Measurements from ENCODE around the gene VPS25. TPM values are rescaled to one million over a fixed set of nuclear protein-coding genes. Genes with fewer than 3 reads are reported as not detected.

Gene VPS25
- total and polyA plus RNA-seq, 9 of the 15 experiments (the other 6 are each of a cell fraction or from before 2014, with no cell fraction given): 123 to 352 (median 180) TPM

- no peak for TF ChIP-seq TRIM25 (IDR thresholded peaks at IDR 0.05; ENCODE audit: borderline replicate concordance)
- no peak for TF ChIP-seq ZNF780A (CRISPR knock-in tag; IDR thresholded peaks at IDR 0.05)
- no peak for TF ChIP-seq RFX7 (CRISPR knock-in tag; IDR thresholded peaks at IDR 0.05)
- no peak for TF ChIP-seq ID3 (CRISPR knock-in tag; IDR thresholded peaks at IDR 0.05)
- no peak for TF ChIP-seq ID3 (tag; IDR thresholded peaks at IDR 0.05)
- TF ChIP-seq MCM3 (IDR thresholded peaks at IDR 0.05): no peak
- no peak for TF ChIP-seq CREB1 (IDR thresholded peaks at IDR 0.05)
- TF ChIP-seq CREB1 (CRISPR knock-in tag; IDR thresholded peaks at IDR 0.05): peak; percentile 34; the same call in 1 of the 2 replicates
- TF ChIP-seq SIN3A (IDR thresholded peaks at IDR 0.05; ENCODE audit: borderline replicate concordance in 2 of 2, control insufficient read depth in 1 of 2, low read depth in 2 of 2, low read length in 2 of 2): peak in 1 of 2 experiments; percentile 33; a peak in 1 of 4 replicates
- no peak for TF ChIP-seq ZSCAN29 (IDR thresholded peaks at IDR 0.05)
- TF ChIP-seq ATF2 (CRISPR knock-in tag; IDR thresholded peaks at IDR 0.05): no peak
- no peak for TF ChIP-seq ZNF609 (CRISPR knock-in tag; IDR thresholded peaks at IDR 0.05; ENCODE audit: borderline replicate concordance)
- TF ChIP-seq USF1 (CRISPR knock-in tag; IDR thresholded peaks at IDR 0.05): 0 out of 2 replicates have a peak, but pooled peaks have one; percentile 35
- no peak for TF ChIP-seq FOXJ3 (CRISPR knock-in tag; IDR thresholded peaks at IDR 0.05)
- no peak for TF ChIP-seq SRSF3 (IDR thresholded peaks at IDR 0.05; ENCODE audit: insufficient read depth, low read length)
- TF ChIP-seq BACH1 (tag; IDR thresholded peaks at IDR 0.05): no peak
- no peak for TF ChIP-seq ZEB2 (IDR thresholded peaks at IDR 0.05)
- TF ChIP-seq ATF7 (IDR thresholded peaks at IDR 0.05): peak; percentile 38; the same call in 1 of the 2 replicates
- TF ChIP-seq ZSCAN32 (CRISPR knock-in tag; IDR thresholded peaks at IDR 0.05): no peak
- TF ChIP-seq ZNF217 (CRISPR knock-in tag; IDR thresholded peaks at IDR 0.05): no peak
Measured at GRCh38 chr17:42744806-42745617, 28.2 kb upstream of the VPS25 start, which contains the start of gene EZH1 (continued).
